Astrocyte of the cerebellum (primary cell): ENCODE data around the gene SIM2.

ENCODE experiments used
- DNase-seq: peaks from one replicate; pipeline ENCODE4 v3.0.0-alpha.2; 2011; ENCODE audit warnings: low read depth
- H3K4me3 ChIP-seq: 2 replicates; pipeline ENCODE4 v1.5.1; 2011; ENCODE audit warnings: mild to moderate bottlenecking, low read depth, low read length, moderate library complexity
- CTCF ChIP-seq: IDR thresholded peaks from 2 replicates; pipeline ENCODE4 v1.5.1; 2012; ENCODE audit warnings: low read length, low read depth, moderate library complexity, mild to moderate bottlenecking; ENCODE audit errors: missing control alignments
- in situ Hi-C: cut with HindIII; loops from 2 replicates; pipeline ENCODE4 v1.10.0; 2017; ENCODE audit warnings: low sequenced_read_pairs

SIM2 gene

GRCh38 chr21:36699546-36700294 is 805 bp downstream of the SIM2 start:
- no peak overlapping the region for H3K4me3 ChIP-seq
- no peak for DNase-seq
- no peak for TF ChIP-seq CTCF
- in situ Hi-C loops = no loop called here

GRCh38 chr21:36700295-36700970 is 1.5 kb downstream of the SIM2 start:
- no peak overlapping the region for H3K4me3 ChIP-seq
- in situ Hi-C loops = no loop called here
- TF ChIP-seq CTCF = no peak
- no peak for DNase-seq

GRCh38 chr21:36700971-36701755 is 2.2 kb downstream of the SIM2 start:
- no peak overlapping the region for H3K4me3 ChIP-seq
- no peak for DNase-seq
- no peak for TF ChIP-seq CTCF
- in situ Hi-C loops = no loop called here

GRCh38 chr21:36701756-36702621 is 3.1 kb downstream of the SIM2 start:
- H3K4me3 ChIP-seq = no peak overlapping the region
- no peak for TF ChIP-seq CTCF
- no peak for DNase-seq
- in situ Hi-C loops = no loop called here

GRCh38 chr21:36702622-36702968 is 3.7 kb downstream of the SIM2 start:
- TF ChIP-seq CTCF = no peak
- DNase-seq = no peak
- in situ Hi-C loops = no loop called here
- no peak overlapping the region for H3K4me3 ChIP-seq

GRCh38 chr21:36703123-36703522 is 4.2 kb downstream of the SIM2 start:
- in situ Hi-C loops = no loop called here
- no peak for TF ChIP-seq CTCF
- no peak for DNase-seq
- H3K4me3 ChIP-seq = no peak overlapping the region
